HCT116 (cell line): Measurements from ENCODE around the gene SPINK2. TPM values are rescaled to one million over a fixed set of nuclear protein-coding genes. Genes with fewer than 3 reads are reported as not detected.

ENCODE experiments used
- ATAC-seq: fragments of 200-7000 bp; cut with Tn5 transposase; 2 replicates; pipeline ENCODE4 v1.9.1; 2020; ENCODE audit warnings: mild to moderate bottlenecking, moderate library complexity
- BruUV-seq: library from RNA; stranded (reverse); fragments of 400-500 nt; replicated peaks from 2 replicates; lab custom pipeline; 2021; lab: Mats Ljungman, UMichigan
- CTCF ChIA-PET: fragments of 300-600 bp; sonication (Branson Sonifier 250); formaldehyde crosslinking; loops from one replicate; lab custom pipeline; 2021; ENCODE audit warnings: antibody characterized with exemption; lab: Charles Lee
- POLR2A ChIA-PET: fragments of 300-600, 350-600 bp; sonication (Branson Sonifier 250); formaldehyde crosslinking; loops from one replicate; lab custom pipeline; 2021; ENCODE audit warnings: antibody characterized with exemption; lab: Charles Lee
- RAD21 ChIA-PET, 2 experiments: fragments of 300-600 bp; sonication (Branson Sonifier 250); formaldehyde crosslinking; loops; one replicate each; lab custom pipeline; 2023; ENCODE audit warnings: low total read pairs in 2 of 2; ENCODE audit not compliant: uncharacterized antibody in 2 of 2, unreplicated experiment in 2 of 2, low non-redundant PET in 1 of 2; lab: Charles Lee
- DNase-seq: peaks from one replicate; pipeline ENCODE4 v3.0.0-alpha.2; 2010; ENCODE audit warnings: low read depth, low spot score
- H2AFZ ChIP-seq: fragments of 200-600 bp; shearing (Covaris generic), sonication (generic); 2 replicates; pipeline ENCODE4 v1.6.1; 2017; ENCODE audit warnings: low read depth, mixed run types, mixed read lengths, antibody characterized with exemption, low read length; ENCODE audit not compliant: poor library complexity, severe bottlenecking
- H3K27ac ChIP-seq: 2 replicates; pipeline ENCODE4 v1.5.1; 2012; ENCODE audit warnings: low read depth, low read length
- H3K27me3 ChIP-seq: fragments of 200-600 bp; sonication (generic); 2 replicates; pipeline ENCODE4 v1.6.1; 2016; ENCODE audit warnings: mixed run types, low read length, mixed read lengths; ENCODE audit not compliant: insufficient read depth
- H3K36me3 ChIP-seq, 2 experiments: fragments of 200-500 bp in 1 of 2; fragments of 200-600 bp in 1 of 2; sonication (Bioruptor generic) in 1 of 2; sonication (generic) in 1 of 2; 2 replicates each; pipeline versions ENCODE4 v1.5.1 to v1.6.1; 2014 to 2016; ENCODE audit warnings: low read length in 2 of 2, inconsistent platforms in 1 of 2, mixed read lengths in 1 of 2, mixed run types in 1 of 2; ENCODE audit not compliant: insufficient read depth in 2 of 2, control insufficient read depth in 1 of 2
- H3K4me1 ChIP-seq, 2 experiments: fragments of 200-600 bp in 1 of 2; sonication (generic) in 1 of 2; 2 replicates each; pipeline versions ENCODE4 v1.5.1 to v1.6.1; 2012 to 2017; ENCODE audit warnings: low read length in 2 of 2, inconsistent platforms in 1 of 2, mild to moderate bottlenecking in 1 of 2, mixed read lengths in 1 of 2, mixed run types in 1 of 2, moderate library complexity in 1 of 2; ENCODE audit not compliant: insufficient read depth in 2 of 2, control insufficient read depth in 1 of 2
- H3K4me2 ChIP-seq: fragments of 200-600 bp; sonication (generic); 2 replicates; pipeline ENCODE4 v1.6.1; 2017; ENCODE audit warnings: mixed run types, low read length, mixed read lengths
- H3K4me3 ChIP-seq, 2 experiments: fragments of 200-600 bp in 1 of 2; sonication (generic) in 1 of 2; replicated peaks in 1 of 2; 2 replicates each; pipeline ENCODE4 v1.5.1; 2011 to 2016; ENCODE audit warnings: low read length in 2 of 2, control low read depth in 1 of 2, low read depth in 1 of 2, mild to moderate bottlenecking in 1 of 2, mixed read lengths in 1 of 2, mixed run types in 1 of 2
- H3K79me2 ChIP-seq: fragments of 200-600 bp; sonication (generic); 2 replicates; pipeline ENCODE4 v1.6.1; 2017; ENCODE audit warnings: mild to moderate bottlenecking, mixed run types, low read length, moderate library complexity, mixed read lengths; ENCODE audit not compliant: insufficient read depth
- H3K9ac ChIP-seq: fragments of 200-600 bp; sonication (generic); 2 replicates; pipeline ENCODE4 v1.6.1; 2016; ENCODE audit warnings: low read length, mixed read lengths
- H3K9me2 ChIP-seq: fragments of 200-600 bp; sonication (generic), shearing (Covaris generic); 2 replicates; pipeline ENCODE4 v1.6.1; 2017; ENCODE audit warnings: mixed run types, mild to moderate bottlenecking, moderate library complexity; ENCODE audit not compliant: insufficient read depth
- H3K9me3 ChIP-seq, 2 experiments: fragments of 200-500 bp in 1 of 2; fragments of 200-600 bp in 1 of 2; sonication (Bioruptor generic) in 1 of 2; sonication (generic) in 1 of 2; 2 replicates each; pipeline ENCODE4 v1.6.1; 2014 to 2017; ENCODE audit warnings: low read length in 2 of 2, mixed read lengths in 2 of 2, inconsistent platforms in 1 of 2, low read depth in 1 of 2, mild to moderate bottlenecking in 1 of 2, mixed run types in 1 of 2, moderate library complexity in 1 of 2; ENCODE audit not compliant: control insufficient read depth in 1 of 2, insufficient read depth in 1 of 2
- H4K20me1 ChIP-seq: fragments of 200-600 bp; sonication (generic), shearing (Covaris generic); 2 replicates; pipeline ENCODE4 v1.6.1; 2017; ENCODE audit warnings: mixed run types, mild to moderate bottlenecking, moderate library complexity; ENCODE audit not compliant: insufficient read depth
- CBX3 ChIP-seq: IDR thresholded peaks from 2 replicates; pipeline ENCODE4 v1.6.1; 2012; ENCODE audit warnings: low read depth
- ELF1 ChIP-seq: IDR thresholded peaks from 2 replicates; pipeline ENCODE4 v1.6.1; 2012; ENCODE audit warnings: low read depth, borderline replicate concordance
- EZH2phosphoT487 ChIP-seq: fragments of 200-600 bp; IDR thresholded peaks from 2 replicates; pipeline ENCODE4 v1.6.1; 2018; ENCODE audit warnings: antibody characterized with exemption, borderline replicate concordance
- FOSL1 ChIP-seq: IDR thresholded peaks from 2 replicates; pipeline ENCODE4 v1.6.1; 2012; ENCODE audit warnings: low read depth
- RAD21 ChIP-seq: IDR thresholded peaks from 2 replicates; pipeline ENCODE4 v1.6.1; 2012; ENCODE audit warnings: low read depth, mild to moderate bottlenecking
- SP1 ChIP-seq: IDR thresholded peaks from 2 replicates; pipeline ENCODE4 v1.6.1; 2012; ENCODE audit warnings: low read depth
- SRF ChIP-seq: IDR thresholded peaks from 2 replicates; pipeline ENCODE4 v1.6.1; 2012; ENCODE audit warnings: low read depth
- YY1 ChIP-seq: IDR thresholded peaks from 2 replicates; pipeline ENCODE4 v1.6.1; 2011; ENCODE audit warnings: low read length, low read depth, moderate library complexity, mild to moderate bottlenecking; ENCODE audit not compliant: insufficient replicate concordance; ENCODE audit errors: extremely low read depth
- intact Hi-C: fragments of 100-400 bp; cut with micrococcal nuclease; formaldehyde crosslinking; loops from 2 replicates; pipeline ENCODE4 v1.10.0; 2022
- total RNA-seq: library from RNA; stranded (reverse); gene quantifications from one replicate; pipeline ENCODE4 v1.2.1, GENCODE V29; 2021; ENCODE audit not compliant: unreplicated experiment
- TF ChIP-seq, protein P1 (sequence below), 3 experiments: fragments of 200-600 bp in 1 of 3; sonication (generic) in 1 of 3; IDR thresholded peaks in 2 of 3; conservative IDR thresholded peaks in 1 of 3; 2 replicates each; pipeline ENCODE4 v1.5.1; 2012 to 2017; ENCODE audit warnings: low read depth in 2 of 3, low read length in 2 of 3, antibody characterized with exemption in 1 of 3, borderline replicate concordance in 1 of 3, control low read depth in 1 of 3, mild to moderate bottlenecking in 1 of 3, mixed read lengths in 1 of 3, mixed run types in 1 of 3, moderate library complexity in 1 of 3; ENCODE audit not compliant: insufficient read depth in 1 of 3
- TF ChIP-seq, protein P2 (sequence below): IDR thresholded peaks from 2 replicates; pipeline ENCODE4 v1.6.1; 2012

Gene SPINK2
- total RNA-seq, 1 experiment from 2014 or later = 2.4 TPM

DNA sequence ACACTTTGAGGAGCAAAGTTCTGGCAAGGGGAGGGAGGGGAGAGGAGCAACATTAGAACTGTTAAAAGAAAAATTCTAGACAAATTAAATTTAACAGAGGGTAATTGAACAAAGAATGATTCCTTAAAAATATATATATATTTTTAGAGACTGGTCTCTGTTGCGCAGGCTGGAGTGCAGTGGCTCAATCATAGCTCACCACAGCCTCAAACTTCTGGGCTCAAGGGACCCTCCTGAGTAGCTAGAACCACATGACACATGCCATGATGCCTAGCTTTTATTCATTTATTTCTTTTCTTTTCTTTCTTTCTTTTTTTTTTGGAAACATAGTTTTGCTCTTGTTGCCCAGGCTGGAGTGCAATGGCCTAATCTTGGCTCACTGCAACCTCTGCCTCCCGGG lies 19.1 kb upstream of the SPINK2 start:
- ATAC-seq (no peak), DNase-seq (no peak)
- Histone ChIP-seq H3K9me2 (no peaks in the 10 kb centered on the region), H3K9ac (no peak overlapping the region), H3K4me3 (no peak overlapping the region), H3K4me1 (no peaks in the 10 kb centered on the region), H3K27me3 (no peaks in the 10 kb centered on the region), H3K27ac (no peak overlapping the region), H3K9me3 (no peaks in the 10 kb centered on the region), H3K36me3 (no peaks in the 10 kb centered on the region), H3K79me2 (no peaks in the 10 kb centered on the region), H4K20me1 (no peaks in the 10 kb centered on the region), H2AFZ (no peak overlapping the region), H3K4me2 (no peak overlapping the region)
- RAD21 ChIA-PET = no interaction called here
- TF ChIP-seq CBX3 = no peak
- TF ChIP-seq YY1 = no peak
- TF ChIP-seq ELF1 = no peak
- TF ChIP-seq, protein P1, sequence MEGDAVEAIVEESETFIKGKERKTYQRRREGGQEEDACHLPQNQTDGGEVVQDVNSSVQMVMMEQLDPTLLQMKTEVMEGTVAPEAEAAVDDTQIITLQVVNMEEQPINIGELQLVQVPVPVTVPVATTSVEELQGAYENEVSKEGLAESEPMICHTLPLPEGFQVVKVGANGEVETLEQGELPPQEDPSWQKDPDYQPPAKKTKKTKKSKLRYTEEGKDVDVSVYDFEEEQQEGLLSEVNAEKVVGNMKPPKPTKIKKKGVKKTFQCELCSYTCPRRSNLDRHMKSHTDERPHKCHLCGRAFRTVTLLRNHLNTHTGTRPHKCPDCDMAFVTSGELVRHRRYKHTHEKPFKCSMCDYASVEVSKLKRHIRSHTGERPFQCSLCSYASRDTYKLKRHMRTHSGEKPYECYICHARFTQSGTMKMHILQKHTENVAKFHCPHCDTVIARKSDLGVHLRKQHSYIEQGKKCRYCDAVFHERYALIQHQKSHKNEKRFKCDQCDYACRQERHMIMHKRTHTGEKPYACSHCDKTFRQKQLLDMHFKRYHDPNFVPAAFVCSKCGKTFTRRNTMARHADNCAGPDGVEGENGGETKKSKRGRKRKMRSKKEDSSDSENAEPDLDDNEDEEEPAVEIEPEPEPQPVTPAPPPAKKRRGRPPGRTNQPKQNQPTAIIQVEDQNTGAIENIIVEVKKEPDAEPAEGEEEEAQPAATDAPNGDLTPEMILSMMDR (IDR thresholded peaks at IDR 0.05 in 2 of 3, conservative IDR thresholded peaks at IDR 0.05 in 1 of 3; ENCODE audit: borderline replicate concordance in 1 of 3, insufficient read depth in 1 of 3, low read depth in 2 of 3, low read length in 2 of 3) = no peak
- no peak for TF ChIP-seq RAD21
- TF ChIP-seq SP1 = no peak
- TF ChIP-seq, protein P2, sequence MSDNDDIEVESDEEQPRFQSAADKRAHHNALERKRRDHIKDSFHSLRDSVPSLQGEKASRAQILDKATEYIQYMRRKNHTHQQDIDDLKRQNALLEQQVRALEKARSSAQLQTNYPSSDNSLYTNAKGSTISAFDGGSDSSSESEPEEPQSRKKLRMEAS = no peak
- TF ChIP-seq EZH2phosphoT487 = no peak
- no peak for TF ChIP-seq FOSL1
- TF ChIP-seq SRF = no peak
- BruUV-seq = no TSS peak
- POLR2A ChIA-PET = no interaction called here
- intact Hi-C loops = no loop called here
- CTCF ChIA-PET = interaction anchor here (1.4 kb wide), 1 partner anchor 9 kb away, joined by 4 read pairs; no protein-coding TSS in a partner anchor
